ENCODE results near the gene FAT1. TPM values are rescaled to one million over a fixed set of nuclear protein-coding genes. Genes with fewer than 3 reads are reported as not detected.
A peak's percentile ranks its signal among the peaks of the same experiment; 100 is the strongest.

The FAT1 gene
- total RNA-seq, 1 experiment from 2014 or later: 50.2 TPM

GRCh38 chr4:186755550-186756519, 32.2 kb upstream of the FAT1 start:
- DNase-seq (ENCODE audit: low read depth): no peak

GRCh38 chr4:186754976-186755375, 31.3 kb upstream of the FAT1 start:
- no peak for DNase-seq (ENCODE audit: low read depth)

- DNase-seq (ENCODE audit: low read depth): no peak
Measured at GRCh38 chr4:186752325-186752724, 28.7 kb upstream of the FAT1 start.

- no peak for DNase-seq (ENCODE audit: low read depth)
Measured at GRCh38 chr4:186749611-186750281, 26.1 kb upstream of the FAT1 start.

GRCh38 chr4:186746581-186746980, 22.9 kb upstream of the FAT1 start:
- DNase-seq (ENCODE audit: low read depth): no peak

- no peak for DNase-seq (ENCODE audit: low read depth)
Measured at GRCh38 chr4:186743261-186743660, 19.6 kb upstream of the FAT1 start.

- DNase-seq (ENCODE audit: low read depth): no peak
Measured at GRCh38 chr4:186740822-186741221, 17.2 kb upstream of the FAT1 start.

- no peak for DNase-seq (ENCODE audit: low read depth)
Measured at GRCh38 chr4:186739802-186740434, 16.3 kb upstream of the FAT1 start.

GRCh38 chr4:186739317-186739716, 15.7 kb upstream of the FAT1 start:
- no peak for DNase-seq (ENCODE audit: low read depth)

GRCh38 chr4:186738421-186738820, 14.8 kb upstream of the FAT1 start:
- no peak for DNase-seq (ENCODE audit: low read depth)

GRCh38 chr4:186737427-186737826, 13.8 kb upstream of the FAT1 start:
- DNase-seq (ENCODE audit: low read depth): no peak

GRCh38 chr4:186736466-186736865, 12.8 kb upstream of the FAT1 start:
- no peak for DNase-seq (ENCODE audit: low read depth)

GRCh38 chr4:186734251-186734650, 10.6 kb upstream of the FAT1 start:
- no peak for DNase-seq (ENCODE audit: low read depth)

- no peak for DNase-seq (ENCODE audit: low read depth)
Measured at GRCh38 chr4:186733778-186734177, 10.1 kb upstream of the FAT1 start.

GRCh38 chr4:186730621-186731020, 7.0 kb upstream of the FAT1 start:
- DNase-seq (ENCODE audit: low read depth): no peak

GRCh38 chr4:186729856-186730255, 6.2 kb upstream of the FAT1 start:
- DNase-seq (ENCODE audit: low read depth): no peak

GRCh38 chr4:186728631-186729271, 5.1 kb upstream of the FAT1 start:
- no peak for DNase-seq (ENCODE audit: low read depth)

- peak; percentile 39 for DNase-seq (ENCODE audit: low read depth)
Measured at GRCh38 chr4:186727977-186728519, 4.4 kb upstream of the FAT1 start.

- DNase-seq (ENCODE audit: low read depth): peak; percentile 5
Measured at GRCh38 chr4:186727169-186727976, 3.7 kb upstream of the FAT1 start.

GRCh38 chr4:186726426-186727168, 2.9 kb upstream of the FAT1 start:
- peak; percentile 73 for DNase-seq (ENCODE audit: low read depth)
